ENCODE data around the gene VGLL2. TPM values are rescaled to one million over a fixed set of nuclear protein-coding genes. Genes with fewer than 3 reads are reported as not detected.

VGLL2 gene
- total RNA-seq, result not detected in 2 replicates

GRCh38 chr6:117265410-117266256 lies at the start of gene VGLL2:
Gene VGLL2, plus strand, starts transcription at chr6:117265558. Its CDS starts 206 bp downstream, at chr6:117265764.

Other genes starting within 250 kb of the VGLL2 start
- gene ROS1, start 160.4 kb downstream of the VGLL2 start, total RNA-seq, result under 0.01 and 0.24 TPM in 2 replicates
- 52.5 and 52.6 TPM in 2 replicates for gene DCBLD1, start 217.1 kb downstream of the VGLL2 start, total RNA-seq